Measurements from ENCODE around the gene ZC3HAV1. TPM values are rescaled to one million over a fixed set of nuclear protein-coding genes. Genes with fewer than 3 reads are reported as not detected.
"Not testable (repeated sequence)": the region's sequence is repeated elsewhere in the genome, so short reads cannot be mapped to it uniquely, and the experiment has no call there.

Gene ZC3HAV1
- 8.4 and 11.7 TPM in 2 replicates for polyA plus RNA-seq (2014; cell fraction: cytosol; rRNA removed)
- 2.2 and 3.5 TPM in 2 replicates for polyA plus RNA-seq (2014; cell fraction: nucleus; rRNA removed)

DNA sequence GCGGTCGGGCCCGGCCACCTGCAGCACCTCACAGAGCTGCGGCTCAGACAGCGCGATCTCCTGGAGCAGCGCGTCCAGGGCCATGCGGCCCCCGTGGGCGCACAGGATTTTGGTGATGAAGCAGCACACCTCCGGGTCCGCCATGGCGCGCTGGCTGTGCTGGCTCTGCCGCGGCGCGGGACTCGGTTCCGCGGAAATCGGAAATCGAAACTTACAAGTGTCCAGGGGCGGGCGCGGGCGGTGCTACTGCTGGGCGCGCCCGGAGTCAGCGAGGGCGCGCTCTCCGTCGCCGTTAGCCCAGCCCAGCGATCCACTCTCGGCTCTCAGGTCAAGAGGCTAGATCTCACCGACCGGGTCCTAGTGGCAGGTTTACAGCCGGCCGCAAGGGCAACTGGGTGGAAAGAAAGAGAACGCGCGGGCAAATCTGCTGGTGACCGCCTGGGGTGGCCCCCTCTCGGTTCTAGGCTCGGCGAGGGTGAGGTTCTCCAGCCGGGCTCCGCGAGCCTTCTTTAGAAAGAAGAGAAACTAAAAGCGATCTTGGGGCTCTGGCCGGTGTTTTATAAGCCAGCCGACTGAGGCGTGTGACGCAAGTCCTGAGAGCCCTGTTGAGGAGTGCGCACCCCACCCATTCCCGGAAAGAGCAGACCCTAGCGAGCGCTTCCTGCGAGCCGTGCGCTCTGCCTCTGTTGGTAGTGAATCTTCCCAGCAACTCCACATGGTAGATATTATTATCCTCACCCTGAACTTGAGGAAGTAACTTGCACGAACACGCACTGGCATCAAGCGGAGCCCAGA, at the start of gene ZC3HAV1:
Gene ZC3HAV1 (minus strand): TSS at position 533 of the 795 bp plus-strand sequence. CDS start 389 bp downstream, at position 144.
- peak; percentile 72 for DNase-seq (ENCODE audit: low spot score)

DNA sequence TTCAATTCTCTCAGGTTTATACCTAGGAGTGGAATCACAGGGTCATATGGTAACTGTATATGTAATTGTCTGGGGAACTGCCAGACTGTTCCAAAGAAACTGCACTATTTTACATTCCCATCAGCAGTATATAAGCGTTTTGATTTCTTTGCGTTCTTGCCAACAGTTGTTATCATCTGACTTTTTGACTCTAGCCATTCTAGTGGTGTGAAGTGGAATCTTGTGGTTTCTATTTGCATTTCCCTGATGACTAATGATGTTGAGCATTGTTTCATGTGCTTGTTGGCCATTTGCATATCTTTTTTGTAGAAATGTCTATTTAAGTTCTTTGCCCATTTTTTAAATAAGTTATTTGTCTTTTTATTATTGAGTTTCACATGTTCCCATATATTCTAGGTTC, 44.3 kb upstream of the ZC3HAV1 start:
- no peak for DNase-seq (ENCODE audit: low spot score)

DNA sequence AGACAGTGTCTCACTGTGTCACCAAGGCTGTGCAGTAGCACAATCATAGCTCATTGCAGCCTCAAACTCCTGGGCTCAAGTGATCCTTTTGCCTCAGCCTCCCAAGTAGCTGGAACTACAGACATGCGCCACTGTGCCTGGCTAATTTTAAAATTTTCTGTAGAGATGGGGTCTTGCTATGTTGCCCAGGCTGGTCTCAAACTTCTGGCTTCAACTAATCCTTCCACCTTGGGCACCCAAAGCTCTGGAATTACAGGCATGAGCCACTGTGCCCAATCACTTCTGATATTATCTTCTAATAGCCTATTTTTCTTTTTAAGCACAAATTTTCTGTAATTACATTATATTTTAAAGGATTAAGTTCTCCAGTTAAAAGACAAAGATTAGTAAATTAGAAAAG, 42.6 kb upstream of the ZC3HAV1 start:
- no peak for DNase-seq (ENCODE audit: low spot score)

DNA sequence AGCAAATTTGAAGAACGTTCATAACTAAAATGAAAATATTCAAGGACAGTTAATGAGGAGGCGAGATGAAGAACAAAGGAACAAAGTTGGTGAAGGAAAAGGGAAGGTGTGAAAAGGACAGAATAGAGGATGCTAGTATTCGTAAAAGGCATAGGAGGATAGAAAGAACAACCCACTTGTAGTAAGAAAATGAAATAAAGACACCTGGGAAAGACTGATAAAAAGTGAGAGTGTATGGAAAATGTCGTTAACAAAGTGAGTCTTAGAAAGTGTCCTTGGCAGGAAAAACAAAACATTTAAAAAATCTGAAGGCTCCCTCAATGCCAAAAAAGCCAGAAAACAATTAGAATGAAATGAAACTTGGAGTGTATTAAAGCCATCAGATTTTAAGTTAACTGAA, 29.6 kb upstream of the ZC3HAV1 start:
- DNase-seq (ENCODE audit: low spot score) = no peak

DNA sequence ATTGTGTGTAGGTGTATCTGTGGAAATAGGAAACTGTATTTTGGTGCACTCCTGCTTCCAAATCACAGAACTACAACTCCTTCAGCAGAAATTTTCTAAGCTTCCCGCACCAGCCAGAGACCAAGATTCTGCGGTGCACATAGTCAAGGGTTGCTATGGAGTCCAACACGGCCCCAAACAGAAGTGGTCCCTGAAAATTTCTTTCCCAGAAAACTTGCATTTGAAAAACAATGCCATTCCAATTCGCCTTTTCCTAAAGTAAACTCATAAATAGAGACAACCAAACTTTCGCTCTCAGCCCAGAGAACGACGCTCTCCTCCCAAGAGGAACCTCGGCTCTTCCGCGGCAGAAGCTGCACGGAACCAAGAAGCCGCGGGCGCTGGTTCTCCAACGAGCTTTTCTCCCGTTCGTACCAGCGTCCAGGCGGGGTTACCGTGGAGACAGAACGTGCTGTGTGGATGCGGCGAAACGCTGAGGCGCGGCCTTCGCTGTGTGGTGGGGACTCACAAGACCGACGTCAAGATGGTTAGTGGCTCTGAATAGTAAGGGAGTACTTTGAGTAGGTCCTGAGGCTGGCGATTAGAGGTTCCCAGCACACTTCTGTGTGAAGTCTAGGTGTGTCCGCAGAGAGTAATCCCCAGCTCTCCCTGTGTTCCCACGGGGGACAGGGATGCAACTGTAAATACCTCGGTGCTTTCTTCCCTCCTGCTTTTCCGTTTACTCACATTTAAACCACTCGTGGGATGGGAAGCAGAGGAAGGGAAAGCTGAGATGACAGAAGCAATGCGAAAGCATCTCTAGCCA, 24.0 kb upstream of the ZC3HAV1 start:
- peak; percentile 86 for DNase-seq (ENCODE audit: low spot score)

DNA sequence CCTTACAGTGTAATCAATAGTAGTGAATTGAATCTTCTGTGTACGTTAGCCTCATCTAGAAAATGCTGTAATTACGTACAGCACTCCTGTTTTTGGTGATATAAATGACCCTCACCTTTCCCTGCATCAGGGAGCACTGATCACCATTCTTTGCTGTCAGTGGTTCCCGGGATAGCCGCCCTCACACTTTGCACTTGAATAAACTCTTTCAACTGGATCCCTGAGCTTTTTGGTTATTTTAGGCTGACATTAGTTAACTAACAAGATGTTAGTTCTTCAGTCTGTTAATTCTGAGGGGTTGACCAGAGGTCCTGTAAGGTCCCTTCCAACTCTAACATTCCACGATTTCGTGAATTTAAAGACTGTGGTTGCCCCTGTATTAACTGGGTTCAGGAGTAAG, 23.4 kb upstream of the ZC3HAV1 start:
- no peak for DNase-seq (ENCODE audit: low spot score)

DNA sequence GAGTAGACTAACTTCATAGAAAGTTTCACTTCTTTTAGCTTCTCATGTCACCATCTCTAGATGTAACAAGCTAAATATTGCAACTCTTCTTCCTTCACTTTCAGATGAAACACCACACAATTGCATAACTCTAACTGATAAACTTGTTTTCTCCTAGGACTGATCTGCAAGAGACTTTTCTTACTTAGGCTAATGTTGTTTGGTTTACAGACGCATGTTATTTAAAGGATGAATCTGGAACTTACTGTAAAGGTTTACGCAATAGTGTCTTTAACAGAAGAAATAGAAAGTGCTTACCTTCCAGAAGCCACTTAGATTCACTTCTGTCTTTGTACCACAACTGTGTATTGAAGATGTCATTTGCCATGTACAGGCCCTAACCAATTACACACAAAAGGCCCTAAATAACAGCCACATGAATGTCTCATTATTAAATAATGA, 22.1 kb upstream of the ZC3HAV1 start:
- no peak for DNase-seq (ENCODE audit: low spot score)

DNA sequence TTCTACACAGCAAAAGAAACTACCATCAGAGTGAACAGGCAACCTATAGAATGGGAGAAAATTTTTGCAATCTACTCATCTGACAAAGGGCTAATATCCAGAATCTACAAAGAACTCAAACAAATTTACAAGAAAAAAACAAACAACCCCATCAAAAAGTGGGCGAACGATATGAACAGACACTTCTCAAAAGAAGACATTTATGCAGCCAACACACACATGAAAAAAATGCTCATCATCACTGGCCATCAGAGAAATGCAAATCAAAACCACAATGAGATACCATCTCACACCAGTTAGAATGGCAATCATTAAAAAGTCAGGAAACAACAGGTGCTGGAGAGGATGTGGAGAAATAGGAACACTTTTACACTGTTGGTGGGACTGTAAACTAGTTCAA, 20.3 kb upstream of the ZC3HAV1 start:
- not testable (repeated sequence) for DNase-seq (ENCODE audit: low spot score)

DNA sequence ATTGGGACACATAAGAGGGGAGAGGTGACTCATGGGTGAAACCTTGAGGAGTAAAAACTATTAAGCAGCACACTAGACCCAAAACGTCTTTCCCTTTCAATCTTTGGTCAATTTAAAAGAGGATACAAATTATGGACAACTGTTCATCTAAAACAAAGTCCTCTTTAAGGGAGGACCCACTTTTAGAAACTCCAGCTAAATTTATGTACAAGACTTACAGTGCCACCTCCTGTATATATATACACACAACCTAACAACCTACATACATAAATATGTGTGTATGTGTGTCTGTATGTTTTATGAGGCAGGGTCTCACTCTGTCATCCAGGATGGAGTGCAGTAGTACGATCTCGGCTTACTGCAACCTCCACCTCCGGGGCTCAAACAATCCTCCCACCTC, 18.1 kb upstream of the ZC3HAV1 start:
- no peak for DNase-seq (ENCODE audit: low spot score)

DNA sequence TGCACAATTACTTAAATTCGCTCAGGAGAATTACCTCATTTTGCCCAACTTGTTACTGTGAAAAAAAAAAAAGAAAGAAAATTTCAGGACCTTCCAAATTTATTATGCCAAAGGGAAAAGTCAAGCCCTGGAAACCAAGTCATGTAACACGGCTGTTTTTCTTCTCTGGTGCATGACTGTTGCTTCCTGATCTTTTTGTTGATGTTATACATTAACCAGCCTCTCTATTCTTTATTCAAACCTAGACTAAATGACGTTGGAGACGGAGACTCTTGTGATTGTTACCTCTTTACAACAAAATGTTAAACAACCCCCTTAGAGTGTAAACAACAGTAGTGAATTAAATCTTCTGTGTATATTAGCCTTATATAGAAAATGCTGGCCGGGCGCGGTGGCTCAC, 16.1 kb upstream of the ZC3HAV1 start:
- DNase-seq (ENCODE audit: low spot score) = no peak

DNA sequence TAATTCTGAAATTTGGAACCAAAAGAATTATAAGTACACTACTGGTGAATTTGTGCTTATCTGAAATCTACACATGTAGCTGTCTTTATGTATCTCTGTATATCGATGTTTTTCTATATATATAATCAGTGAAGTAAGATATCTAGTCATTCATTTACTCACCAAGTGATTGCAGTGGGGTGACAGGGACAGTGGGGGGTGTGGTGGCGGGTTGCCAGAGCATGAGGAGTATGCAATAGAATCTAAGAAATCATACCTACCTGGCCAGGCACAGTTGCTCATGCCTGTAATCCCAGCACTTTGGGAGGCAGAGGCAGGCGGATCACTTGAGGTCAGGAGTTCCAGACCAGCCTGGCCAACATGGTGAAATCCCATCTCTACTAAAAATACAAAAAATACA, 15.5 kb upstream of the ZC3HAV1 start:
- DNase-seq (ENCODE audit: low spot score) = not testable (repeated sequence)

DNA sequence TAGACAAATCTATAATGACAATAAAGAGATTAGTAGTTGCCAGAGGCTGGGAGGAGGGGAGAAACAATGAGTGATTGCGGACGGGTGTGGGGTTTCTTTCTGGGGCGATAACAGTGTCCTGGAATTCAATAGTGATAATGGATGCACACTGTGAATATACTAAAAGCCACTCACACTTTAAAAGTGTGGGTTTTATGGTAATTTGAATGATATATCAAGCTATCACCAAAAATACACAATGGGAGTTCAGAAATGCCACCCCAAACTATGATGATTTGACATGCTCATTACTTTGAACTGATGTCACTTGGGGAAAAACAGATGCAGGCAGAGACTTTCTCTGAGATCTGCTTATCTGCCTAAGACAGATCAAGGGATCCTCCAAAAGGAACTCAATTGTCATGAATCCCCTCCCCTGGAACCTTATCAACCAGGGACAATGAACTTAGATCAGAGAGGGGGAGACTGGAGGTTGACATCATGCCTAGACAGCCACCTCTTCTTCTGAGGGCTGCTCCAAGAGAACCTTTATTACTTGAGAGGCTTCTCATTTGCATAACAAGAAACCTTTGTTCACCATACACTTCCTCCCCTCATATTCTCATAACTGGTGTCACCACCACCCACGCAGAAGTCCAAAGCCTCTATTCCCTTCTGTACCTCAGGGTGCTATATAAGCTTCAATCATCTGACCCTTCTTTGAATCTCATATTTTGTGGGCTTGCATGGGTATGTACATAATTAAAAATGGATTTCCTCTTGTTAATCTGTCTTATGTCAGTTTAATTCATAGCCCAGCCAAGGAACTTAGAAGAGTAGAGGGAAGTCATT, 14.8 kb upstream of the ZC3HAV1 start:
- DNase-seq (ENCODE audit: low spot score) = no peak

DNA sequence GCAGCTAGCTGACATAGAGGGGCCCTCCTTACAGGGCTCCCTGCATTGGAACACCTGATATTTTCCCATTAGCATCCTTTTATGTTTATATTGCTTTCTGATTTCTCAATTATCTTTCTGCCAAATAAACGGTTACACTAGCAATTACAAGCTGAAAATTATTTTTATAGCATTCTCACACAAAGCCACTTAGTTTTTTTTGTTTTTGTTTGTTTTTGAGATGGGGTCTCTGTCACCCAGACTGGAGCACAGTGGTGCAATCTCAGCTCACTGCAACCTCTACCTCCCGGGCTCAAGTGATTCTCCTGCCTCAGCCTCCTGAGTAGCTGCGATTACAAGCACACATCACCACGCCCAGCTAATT, 9.9 kb upstream of the ZC3HAV1 start:
- no peak for DNase-seq (ENCODE audit: low spot score)

DNA sequence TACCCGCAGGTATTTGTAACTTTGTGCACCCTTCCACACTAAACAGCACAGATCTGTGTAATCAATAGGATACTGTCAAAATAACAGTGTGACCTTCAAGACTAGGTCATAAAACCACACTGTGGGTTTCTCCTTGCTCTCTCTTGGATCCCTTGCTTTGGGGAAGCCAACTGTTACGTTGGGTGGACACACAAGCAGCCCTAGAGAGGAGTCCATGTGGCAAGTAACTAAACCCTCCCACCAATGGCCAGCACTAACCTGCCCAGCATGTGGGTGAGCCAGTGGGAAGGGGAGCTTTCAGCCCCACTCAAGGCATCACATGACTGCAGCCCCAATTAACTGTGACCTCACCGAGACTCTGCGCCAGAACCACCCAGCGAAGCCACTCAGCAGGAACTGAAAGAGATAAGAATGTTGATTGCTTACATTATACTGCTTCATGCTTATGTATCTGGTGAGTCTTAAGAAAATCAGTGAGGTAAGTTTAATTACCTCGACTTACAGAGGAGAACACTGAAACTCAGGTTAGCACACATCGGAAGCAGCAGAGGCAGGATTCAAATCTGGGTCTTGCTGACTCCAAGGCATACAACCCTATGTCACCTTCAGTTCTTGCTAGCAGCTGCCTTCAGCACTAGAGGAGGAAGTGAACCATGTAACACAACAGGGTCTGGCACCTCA, 9.4 kb upstream of the ZC3HAV1 start:
- DNase-seq (ENCODE audit: low spot score) = peak; percentile 60

DNA sequence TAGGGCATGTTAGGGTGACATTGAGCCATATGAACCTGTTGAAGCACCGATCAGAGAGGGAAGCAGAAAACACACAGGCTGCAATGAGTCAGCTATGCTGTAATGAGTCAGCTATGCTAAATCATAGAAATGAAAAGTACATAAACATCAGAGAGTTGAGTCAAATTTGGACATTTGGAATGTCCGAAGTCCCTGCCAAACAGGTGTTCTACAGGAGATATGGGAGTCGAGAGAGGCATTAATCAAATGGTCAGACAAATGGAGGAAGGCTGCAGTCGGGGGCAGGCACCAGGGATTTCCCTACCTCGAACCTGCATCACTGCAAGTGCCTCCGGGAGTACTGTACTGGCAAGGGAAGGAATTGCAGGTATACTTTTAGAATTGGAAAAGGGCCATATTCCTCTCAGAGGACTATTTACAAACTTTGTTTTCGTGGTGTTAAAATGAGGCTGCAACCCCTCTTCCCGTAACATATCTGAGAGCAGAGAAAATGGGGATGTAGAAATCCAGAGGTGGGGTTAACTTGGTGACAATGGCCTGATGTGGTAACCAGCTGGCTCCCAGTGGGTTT, 8.8 kb upstream of the ZC3HAV1 start:
- no peak for DNase-seq (ENCODE audit: low spot score)

DNA sequence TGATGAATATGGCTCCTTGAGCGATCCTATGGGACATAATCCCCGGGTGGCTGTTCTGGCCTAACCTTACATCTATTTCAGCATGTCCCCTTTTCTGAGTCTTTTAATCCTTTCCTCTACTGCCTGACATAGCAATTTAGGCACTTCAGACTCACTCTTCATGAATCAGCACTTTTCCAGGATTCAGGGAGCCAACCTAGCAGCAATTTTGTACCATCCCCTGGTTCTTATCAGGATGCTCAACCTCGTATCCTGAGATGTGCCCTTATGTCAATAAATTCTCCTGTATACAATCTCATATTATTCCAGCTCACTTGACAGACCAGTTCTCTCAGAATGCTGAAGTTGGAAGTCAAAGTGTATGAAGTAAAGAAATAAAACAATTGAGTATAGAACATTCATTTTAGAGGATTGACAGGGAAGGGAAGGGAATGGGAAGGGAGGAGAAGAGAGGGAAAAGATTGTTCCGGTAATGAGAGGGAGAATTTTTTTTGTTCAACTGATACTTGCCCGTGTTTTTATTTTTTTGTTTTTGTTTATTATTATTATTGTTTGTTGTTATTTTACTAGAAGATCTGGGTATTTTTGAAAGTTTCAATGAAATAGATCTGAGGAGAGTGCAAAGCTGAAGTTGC, 8.2 kb upstream of the ZC3HAV1 start:
- no peak for DNase-seq (ENCODE audit: low spot score)

DNA sequence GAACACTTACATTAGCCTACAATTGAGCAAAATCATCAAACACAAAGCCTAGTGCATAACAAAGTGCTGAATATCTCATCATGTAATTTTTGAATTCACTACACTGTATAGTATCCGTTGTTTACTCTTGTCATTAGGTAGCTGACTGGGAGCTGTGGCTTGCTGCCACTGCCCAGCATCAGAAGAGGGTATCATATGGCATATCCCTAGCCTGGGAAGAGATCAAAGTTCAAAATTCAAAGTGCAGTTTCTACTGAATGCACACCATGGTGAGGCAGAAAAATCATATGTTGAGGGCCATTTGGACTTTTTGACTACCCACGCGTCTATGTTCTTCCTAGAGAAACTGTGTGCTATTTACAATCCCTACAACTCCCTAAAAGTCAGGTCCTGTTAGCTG, 7.5 kb upstream of the ZC3HAV1 start:
- DNase-seq (ENCODE audit: low spot score) = no peak

DNA sequence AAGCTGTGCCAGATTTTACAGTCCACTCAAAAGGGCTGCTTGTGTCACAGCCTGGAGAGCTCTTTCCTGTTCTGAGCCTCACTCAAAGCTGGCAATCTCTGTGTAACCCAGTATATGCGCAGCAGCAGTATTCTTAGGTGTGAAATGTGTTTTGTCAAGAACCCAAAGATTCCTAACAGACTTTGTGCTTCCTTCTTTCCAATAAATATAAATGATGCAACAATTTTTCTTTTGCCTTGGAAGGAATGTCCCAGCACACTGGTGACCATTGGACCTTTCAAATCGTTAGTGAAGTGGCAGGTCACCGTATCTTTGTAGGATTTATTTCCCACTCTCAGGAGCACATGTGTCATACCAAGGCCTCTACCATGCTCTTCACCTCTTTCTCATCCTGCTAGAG, 5.6 kb upstream of the ZC3HAV1 start:
- no peak for DNase-seq (ENCODE audit: low spot score)

DNA sequence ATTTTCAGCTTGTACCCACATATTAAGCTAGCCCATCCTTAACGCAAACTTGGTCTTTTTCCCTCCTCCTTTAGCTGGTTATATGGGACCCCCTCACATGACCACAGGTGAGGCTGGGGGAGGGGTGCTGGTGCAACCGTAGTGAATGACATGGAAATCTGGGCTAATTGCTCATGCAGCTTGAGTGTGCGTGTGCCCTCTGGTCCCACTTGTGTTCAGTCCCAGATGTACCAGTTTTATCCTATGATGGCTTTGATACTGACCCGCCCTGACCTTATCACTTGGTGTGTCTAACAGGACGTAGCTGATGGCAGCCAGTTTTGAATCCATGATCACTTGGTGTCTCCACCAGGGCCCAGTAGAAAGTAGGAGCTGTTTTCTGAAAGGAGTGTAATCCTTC, 5.1 kb upstream of the ZC3HAV1 start:
- no peak for DNase-seq (ENCODE audit: low spot score)

DNA sequence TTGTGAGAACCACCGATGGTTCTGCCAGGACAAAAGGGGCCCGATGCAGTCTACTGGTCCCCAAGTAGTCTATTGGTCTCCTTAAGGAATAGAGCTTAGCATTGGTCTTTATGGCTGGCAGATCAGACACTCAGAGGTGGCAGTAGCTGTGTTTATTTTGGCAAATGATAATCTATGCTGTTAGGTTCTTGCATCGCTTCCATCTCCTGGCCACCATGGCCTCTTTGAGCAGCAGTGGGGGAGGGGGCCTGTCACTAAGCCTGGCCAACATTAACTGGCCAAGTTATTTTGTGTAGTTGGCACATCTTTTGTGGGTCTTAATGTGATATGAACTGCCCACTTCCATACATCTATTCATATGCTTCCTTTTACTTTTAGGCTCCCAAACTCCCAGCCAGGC, 4.5 kb upstream of the ZC3HAV1 start:
- no peak for DNase-seq (ENCODE audit: low spot score)
